ENCODE data around the gene RBL1.

GRCh38 chr20:37075932-37076685, 19.7 kb downstream of the RBL1 start:
- TF ChIP-seq EZH2 (IDR thresholded peaks at IDR 0.05; ENCODE audit: borderline replicate concordance, low read depth, low read length, poor library complexity, severe bottlenecking) (no peak), CTCF (conservative IDR thresholded peaks at IDR 0.05; ENCODE audit: low read depth, low read length) (no peak)

All from A673 (cell line).